ENCODE results near the gene PHF12. TPM values are rescaled to one million over a fixed set of nuclear protein-coding genes. Genes with fewer than 3 reads are reported as not detected.

The PHF12 gene
- polyA plus RNA-seq, 2 of the 4 experiments (the other 2 are of a cell fraction) = 25.3 to 29.9 TPM

GRCh38 chr17:28997806-28998205 is 46.5 kb upstream of the PHF12 start:
- ATAC-seq (no peak), FAIRE-seq (no peak), DNase-seq (ENCODE audit: low read depth in 1 of 2, low spot score in 1 of 2) (no peak)
- Histone ChIP-seq H3K4me1 (no peaks in the 10 kb centered on the region), H3K4me3 (no peak overlapping the region), H3K9me3 (no peaks in the 10 kb centered on the region), H3K27ac (no peak overlapping the region), H3K4me2 (no peak overlapping the region)
- 21% methylated on average over 1 of the region's 1 CpG for WGBS (ENCODE audit: missing lambda C conversion rate)
- CTCF ChIA-PET = interaction anchor here (1.0 to 2.9 kb wide), 2 partner anchors 114 to 119 kb away, joined by 3 to 12 read pairs; no protein-coding TSS in a partner anchor
- TF ChIP-seq MYC (IDR thresholded peaks at IDR 0.05; ENCODE audit: borderline replicate concordance, low read length) (no peak), FOSB (CRISPR knock-in tag; IDR thresholded peaks at IDR 0.05) (no peak), ELK1 (IDR thresholded peaks at IDR 0.05; ENCODE audit: low read depth, low read length) (no peak)
- POLR2A ChIA-PET = no interaction called here

GRCh38 chr17:28996554-28997096 is 45.3 kb upstream of the PHF12 start:
- ATAC-seq = no peak
- no peaks in the 10 kb centered on the region for H3K9me3 ChIP-seq
- no peak overlapping the region for H3K4me3 ChIP-seq
- CTCF ChIA-PET = interaction anchor here (0.6 to 2.9 kb wide), 11 partner anchors 9 to 184 kb away, joined by 3 to 12 read pairs (median 4); partner anchors contain the start of gene MYO18A
- POLR2A ChIA-PET = no interaction called here
- no peak overlapping the region for H3K4me2 ChIP-seq
- DNase-seq (ENCODE audit: low read depth in 1 of 2, low spot score in 1 of 2) = no peak
- no peak overlapping the region for H3K27ac ChIP-seq
- TF ChIP-seq FOSB (CRISPR knock-in tag; IDR thresholded peaks at IDR 0.05) (no peak), RFX5 (IDR thresholded peaks at IDR 0.05) (no peak)
- FAIRE-seq = no peak
- H3K4me1 ChIP-seq = no peaks in the 10 kb centered on the region
- WGBS (ENCODE audit: missing lambda C conversion rate) = 25% methylated on average over 5 of the region's 5 CpGs

- no peak for DNase-seq (ENCODE audit: low read depth in 1 of 2, low spot score in 1 of 2)
- ChIA-PET POLR2A (interaction anchor here (0.5 kb wide), 1 partner anchor 31 kb away, joined by 4 read pairs; no protein-coding TSS in a partner anchor), CTCF (interaction anchor here (0.6 to 4.6 kb wide), 12 partner anchors 10 to 267 kb away, joined by 3 to 33 read pairs (median 6); no protein-coding TSS in a partner anchor)
- H3K9me3 ChIP-seq = no peaks in the 10 kb centered on the region
- no peaks in the 10 kb centered on the region for H3K4me1 ChIP-seq
- no peak overlapping the region for H3K27ac ChIP-seq
- TF ChIP-seq NR3C1 (IDR thresholded peaks at IDR 0.05) (no peak), EHMT2 (IDR thresholded peaks at IDR 0.05; ENCODE audit: low read depth) (no peak), ZFP36 (IDR thresholded peaks at IDR 0.05; ENCODE audit: borderline replicate concordance, partially characterized antibody) (no peak), FOSB (CRISPR knock-in tag; IDR thresholded peaks at IDR 0.05) (no peak), TFCP2L1 (CRISPR knock-in tag; IDR thresholded peaks at IDR 0.05) (no peak), JUN (IDR thresholded peaks at IDR 0.05) (no peak), HEYL (CRISPR knock-in tag; IDR thresholded peaks at IDR 0.05) (no peak), CTCF (IDR thresholded peaks at IDR 0.05) (no peak), MAFK (IDR thresholded peaks at IDR 0.05; ENCODE audit: partially characterized antibody) (no peak), ZC3H11A (IDR thresholded peaks at IDR 0.05) (no peak), KDM1A (IDR thresholded peaks at IDR 0.05; ENCODE audit: low read depth) (no peak), FOSL2 (IDR thresholded peaks at IDR 0.05) (no peak), FOSL2 (CRISPR knock-in tag; IDR thresholded peaks at IDR 0.05) (no peak), POLR2A (IDR thresholded peaks at IDR 0.05; ENCODE audit: low read length) (no peak), RNF2 (IDR thresholded peaks at IDR 0.05; ENCODE audit: borderline replicate concordance, low read depth) (no peak), PHF8 (IDR thresholded peaks at IDR 0.05; ENCODE audit: borderline replicate concordance, low read depth) (no peak), SMC3 (IDR thresholded peaks at IDR 0.05) (no peak), NPAS2 (CRISPR knock-in tag; IDR thresholded peaks at IDR 0.05; ENCODE audit: borderline replicate concordance) (no peak), KDM5A (IDR thresholded peaks at IDR 0.05) (no peak), MAX (IDR thresholded peaks at IDR 0.05) (no peak), GATA3 (IDR thresholded peaks at IDR 0.05; ENCODE audit: borderline replicate concordance) (no peak)
- H3K4me2 ChIP-seq = no peak overlapping the region
- ATAC-seq = peak in 1 of 2 experiments; percentile 8; a peak in 1 of 6 replicates
- FAIRE-seq = no peak
- 67% methylated on average over 13 of the region's 13 CpGs for WGBS (ENCODE audit: missing lambda C conversion rate)
- no peak overlapping the region for H3K4me3 ChIP-seq
Measured at GRCh38 chr17:28993645-28994426, 42.5 kb upstream of the PHF12 start.

Data from A549 (cell line).